Gastroesophageal sphincter (tissue), 3 donors: Measurements from ENCODE around the gene PKDCC.

Experiments
- POLR2A ChIP-seq, 2 donors: fragments of 450-650 bp; IDR thresholded peaks; one replicate each; pipeline ENCODE4 v1.6.1; 2017; ENCODE audit warnings: antibody characterized with exemption in 2 of 2, mild to moderate bottlenecking in 2 of 2, moderate library complexity in 1 of 2
- POLR2AphosphoS5 ChIP-seq: sonication (generic); formaldehyde crosslinking; IDR thresholded peaks from one replicate; pipeline ENCODE4 v1.6.1; 2017; ENCODE audit warnings: antibody characterized with exemption
- TF ChIP-seq, protein P1 (sequence below), 4 experiments: fragments of 200-600 bp in 2 of 4; fragments of 450-650 bp in 2 of 4; sonication (generic) in 1 of 4; IDR thresholded peaks; one replicate each; pipeline ENCODE4 v1.5.1; 2017 to 2019; ENCODE audit warnings: antibody characterized with exemption in 4 of 4, mild to moderate bottlenecking in 2 of 4, moderate library complexity in 2 of 4

DNA sequence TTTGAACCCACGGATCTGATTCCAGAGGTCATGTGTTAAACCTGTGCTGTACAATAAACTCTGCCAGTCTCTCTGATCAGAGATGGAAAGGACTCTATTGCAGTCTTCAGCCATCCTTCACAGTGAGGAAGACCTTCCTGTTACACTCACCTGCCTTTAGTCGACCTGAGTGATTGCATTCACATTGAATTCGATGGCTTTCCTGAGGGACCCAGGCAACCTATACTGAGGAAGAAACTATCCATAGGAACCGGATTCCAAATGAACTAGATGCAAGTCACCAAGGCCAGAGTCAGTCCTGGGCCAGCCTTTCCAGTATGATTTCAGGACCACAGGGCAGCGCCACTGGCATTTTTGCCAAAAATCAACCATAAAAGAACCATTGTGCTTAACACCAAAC is 56.8 kb downstream of the PKDCC start:
- TF ChIP-seq, protein P1, sequence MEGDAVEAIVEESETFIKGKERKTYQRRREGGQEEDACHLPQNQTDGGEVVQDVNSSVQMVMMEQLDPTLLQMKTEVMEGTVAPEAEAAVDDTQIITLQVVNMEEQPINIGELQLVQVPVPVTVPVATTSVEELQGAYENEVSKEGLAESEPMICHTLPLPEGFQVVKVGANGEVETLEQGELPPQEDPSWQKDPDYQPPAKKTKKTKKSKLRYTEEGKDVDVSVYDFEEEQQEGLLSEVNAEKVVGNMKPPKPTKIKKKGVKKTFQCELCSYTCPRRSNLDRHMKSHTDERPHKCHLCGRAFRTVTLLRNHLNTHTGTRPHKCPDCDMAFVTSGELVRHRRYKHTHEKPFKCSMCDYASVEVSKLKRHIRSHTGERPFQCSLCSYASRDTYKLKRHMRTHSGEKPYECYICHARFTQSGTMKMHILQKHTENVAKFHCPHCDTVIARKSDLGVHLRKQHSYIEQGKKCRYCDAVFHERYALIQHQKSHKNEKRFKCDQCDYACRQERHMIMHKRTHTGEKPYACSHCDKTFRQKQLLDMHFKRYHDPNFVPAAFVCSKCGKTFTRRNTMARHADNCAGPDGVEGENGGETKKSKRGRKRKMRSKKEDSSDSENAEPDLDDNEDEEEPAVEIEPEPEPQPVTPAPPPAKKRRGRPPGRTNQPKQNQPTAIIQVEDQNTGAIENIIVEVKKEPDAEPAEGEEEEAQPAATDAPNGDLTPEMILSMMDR (IDR thresholded peaks at IDR 0.05): no peak
- no peak for TF ChIP-seq POLR2A (IDR thresholded peaks at IDR 0.05)
- no peak for TF ChIP-seq POLR2AphosphoS5
